Adipose tissue (tissue), 3 donors: ENCODE measurements around the gene CABYR. TPM values are rescaled to one million over a fixed set of nuclear protein-coding genes. Genes with fewer than 3 reads are reported as not detected.
"Not testable (repeated sequence)": the region's sequence is repeated elsewhere in the genome, so short reads cannot be mapped to it uniquely, and the experiment has no call there.

Experiments
- H3K27ac ChIP-seq: one replicate; pipeline ENCODE4 v1.5.1; 2013; ENCODE audit warnings: low read depth, low read length
- WGBS, 3 donors: extraction: QIAGEN DNeasy Blood & Tissue Kit; methylation state at CpG; one replicate each; pipeline ENCODE4 v1.1.7; 2013; 5-methylcytosine and 5-hydroxymethylcytosine counted together
- polyA plus RNA-seq, 3 donors: library from polyadenylated mRNA; stranded (reverse); fragments of 200-250 nt; gene quantifications; one replicate each; pipeline ENCODE4 v1.2.3, GENCODE V29; 2013
- donor health status: healthy with polysubstance abuse.
- donor health status: Bipolar disorder and iron deficiency.
- donor health status: healthy.

CABYR gene
- polyA plus RNA-seq, 3 donors = 0.21 to 1.3 (median 0.90) TPM

DNA sequence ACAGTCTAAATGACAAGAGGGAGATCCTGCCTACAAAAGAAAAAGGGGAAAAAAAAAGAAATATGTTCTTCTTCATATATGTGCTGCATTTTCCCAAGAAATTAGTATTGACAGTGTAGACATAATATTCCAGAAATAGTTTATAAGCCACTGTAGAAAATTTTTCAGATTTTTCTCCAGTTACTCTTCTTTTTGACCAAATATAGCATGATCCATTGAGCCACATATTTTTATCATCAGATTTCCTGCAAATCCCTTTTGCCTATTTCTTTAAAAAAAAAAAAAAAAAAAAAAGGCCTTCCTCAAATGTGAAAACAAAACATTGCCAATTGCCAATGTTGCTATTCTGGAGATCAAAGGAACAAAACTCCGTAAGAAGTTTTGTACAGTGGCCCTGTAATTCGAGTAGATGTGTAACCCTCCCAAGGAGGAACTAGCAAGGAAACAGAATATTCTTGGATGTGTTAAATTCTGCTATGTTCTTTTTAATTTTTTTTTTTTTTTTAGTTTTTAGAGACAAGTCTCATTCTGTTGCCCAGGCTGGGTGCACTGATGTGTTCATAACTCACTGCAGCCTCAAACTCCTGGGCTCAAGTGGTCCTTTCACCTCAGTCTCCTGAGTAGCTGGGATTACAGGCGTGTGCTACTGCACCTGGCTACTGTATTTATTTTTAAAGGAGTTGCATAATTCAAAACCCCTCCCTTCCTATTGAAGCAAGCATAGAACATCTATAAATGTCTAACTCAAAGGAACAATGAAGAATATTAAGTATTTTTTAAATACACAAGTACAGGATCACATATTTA is 12.5 kb upstream of the CABYR start:
- 54 to 57% (median 54%) methylated on average over 3 of the region's 3 CpGs for WGBS, 3 donors
- no peak overlapping the region for H3K27ac ChIP-seq

DNA sequence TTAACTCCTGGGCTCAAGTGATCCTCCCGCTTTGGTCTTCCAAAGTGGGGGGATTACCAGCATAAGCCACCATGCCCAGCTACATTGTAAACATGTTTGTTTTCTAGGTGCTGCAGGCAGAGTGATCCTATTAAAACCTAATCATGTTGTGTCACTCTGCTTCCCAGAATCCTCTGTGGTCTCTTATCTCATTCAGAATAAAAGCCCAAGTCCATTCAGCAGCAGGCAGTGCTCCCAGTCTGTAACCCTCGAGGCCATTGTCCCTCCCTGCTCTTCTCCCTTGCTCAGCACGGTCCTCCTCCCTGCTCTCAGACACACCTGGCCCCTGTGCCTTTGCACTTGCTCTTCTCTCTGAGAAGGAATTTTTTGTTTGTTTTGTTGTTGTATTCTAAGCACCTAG is 11.1 kb upstream of the CABYR start:
- 82 to 93% (median 89%) methylated on average over 3 of the region's 3 CpGs for WGBS, 3 donors
- H3K27ac ChIP-seq = no peak overlapping the region

DNA sequence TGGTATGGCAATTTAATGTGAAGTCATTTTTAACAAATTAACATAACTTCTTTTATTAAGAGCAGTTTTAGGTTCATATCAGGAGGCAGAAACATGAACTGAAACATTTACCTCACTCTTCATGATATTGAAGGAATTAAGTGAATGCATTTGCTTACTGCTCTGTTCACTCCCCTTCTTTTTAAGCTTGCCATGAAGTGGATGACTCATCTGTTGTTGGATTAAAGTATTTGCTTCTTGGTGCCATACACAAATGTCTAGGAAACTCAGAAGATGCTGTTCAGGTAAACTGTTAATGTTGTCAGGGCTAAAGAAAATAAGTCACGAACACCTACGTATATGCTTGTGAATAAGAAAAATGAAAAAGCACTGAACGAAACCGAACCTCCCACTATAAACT is 10.2 kb upstream of the CABYR start:
- WGBS, 3 donors = 98 to 99% (median 99%) methylated on average over 4 of the region's 4 CpGs
- H3K27ac ChIP-seq = no peak overlapping the region

DNA sequence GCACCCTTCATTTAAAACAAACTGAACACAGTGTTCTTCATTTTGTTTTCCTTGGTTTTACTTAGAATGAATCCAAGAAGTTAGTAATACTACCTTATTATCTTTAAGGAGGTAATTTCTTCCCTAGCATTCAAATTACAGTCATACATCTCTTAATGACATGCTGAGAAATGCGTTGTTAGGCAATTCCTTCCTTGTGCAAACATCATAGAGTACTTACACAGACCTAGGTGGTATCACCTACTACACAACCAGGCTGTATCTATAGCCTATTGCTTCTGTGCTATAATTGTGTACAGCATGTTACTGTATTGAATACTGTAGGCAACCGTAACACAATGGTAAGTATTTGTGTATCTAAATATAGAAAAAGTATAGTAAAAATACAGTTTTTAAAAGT is 8.4 kb upstream of the CABYR start:
- WGBS, 3 donors = 63 to 85% (median 67%) methylated on average over 2 of the region's 2 CpGs
- no peak overlapping the region for H3K27ac ChIP-seq

DNA sequence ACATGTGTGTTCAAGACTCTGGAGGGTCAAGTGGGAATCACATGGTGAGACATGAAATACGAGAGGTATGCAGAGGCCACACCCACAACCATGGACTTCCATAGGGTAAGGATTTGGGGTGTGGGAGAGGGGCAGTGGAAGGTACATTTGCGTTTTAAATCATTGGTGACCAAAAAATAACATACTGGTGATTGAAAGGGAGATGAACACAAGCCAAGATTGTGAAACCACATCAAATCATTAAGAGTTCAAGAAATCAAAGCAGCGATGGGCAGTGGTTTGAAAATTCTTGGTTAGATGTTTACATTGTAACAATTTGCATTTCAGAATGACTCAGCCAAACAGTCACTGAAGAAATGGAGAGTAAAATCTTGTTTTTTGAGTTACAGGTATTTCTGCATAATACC is 1.9 kb upstream of the CABYR start:
- H3K27ac ChIP-seq = no peak overlapping the region
- WGBS, 3 donors = 81 to 88% (median 84%) methylated on average over 3 of the region's 3 CpGs

DNA sequence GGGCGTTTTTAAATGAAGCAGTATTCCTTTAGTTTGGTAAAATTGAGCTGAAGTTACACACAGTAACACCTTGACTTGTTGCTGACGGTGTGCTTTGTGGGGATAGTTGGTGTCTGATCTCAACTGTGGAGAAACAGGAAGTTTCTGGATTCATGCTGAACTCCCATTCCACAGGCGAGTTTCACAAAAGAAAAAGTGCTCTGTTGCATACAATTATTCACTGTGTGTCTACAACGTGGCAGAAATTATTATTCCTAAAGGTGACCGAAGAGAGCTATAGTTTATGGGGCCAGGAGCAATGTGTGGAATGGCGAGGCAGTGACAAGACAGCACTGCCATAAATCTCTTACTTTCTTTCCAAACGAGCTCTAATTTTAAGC is 463 bp upstream of the CABYR start:
- no peak overlapping the region for H3K27ac ChIP-seq
- WGBS, 3 donors = 25 to 32% (median 32%) methylated on average over 7 of the region's 7 CpGs

DNA sequence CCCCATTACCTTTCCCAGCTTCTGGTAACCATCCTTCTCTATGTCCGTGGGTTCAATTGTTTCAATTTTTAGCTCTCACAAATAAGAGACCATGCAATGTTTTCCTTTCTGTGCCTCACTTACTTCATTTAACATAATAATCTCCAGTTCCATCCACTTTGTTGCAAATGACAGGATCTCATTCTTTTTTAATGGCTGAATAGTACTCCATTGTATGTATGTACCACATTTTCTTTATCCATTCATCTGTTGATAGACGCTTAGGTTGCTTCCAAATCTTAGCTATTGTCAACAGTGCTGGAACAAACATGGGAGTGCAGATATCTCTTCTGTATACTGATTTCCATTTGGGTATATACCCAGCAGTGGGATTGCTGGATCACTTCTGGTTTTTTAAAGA is 1.8 kb downstream of the CABYR start:
- H3K27ac ChIP-seq = no peak overlapping the region
- whole genome bisulfite sequencing, 3 donors = 91 to 98% (median 97%) methylated on average over 2 of the region's 2 CpGs

DNA sequence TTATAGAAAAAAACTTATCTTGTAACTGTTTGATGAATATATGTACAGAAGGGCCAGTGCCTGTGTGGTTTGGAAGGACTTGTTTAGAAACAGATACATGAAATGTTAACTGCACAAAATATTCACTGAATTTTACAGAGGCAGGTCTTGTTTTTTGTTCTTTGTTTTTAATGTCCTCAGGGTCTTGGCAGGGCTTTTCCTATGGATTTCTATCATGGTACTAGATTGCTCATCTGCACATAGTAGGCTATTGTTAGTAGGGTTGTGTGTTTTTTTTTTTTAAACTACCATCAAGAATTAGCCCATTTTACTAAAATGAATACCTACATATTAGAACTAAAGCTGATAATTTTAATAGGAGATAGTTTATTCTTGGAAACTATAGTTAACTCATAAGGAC is 3.5 kb downstream of the CABYR start:
- H3K27ac ChIP-seq = no peak overlapping the region

DNA sequence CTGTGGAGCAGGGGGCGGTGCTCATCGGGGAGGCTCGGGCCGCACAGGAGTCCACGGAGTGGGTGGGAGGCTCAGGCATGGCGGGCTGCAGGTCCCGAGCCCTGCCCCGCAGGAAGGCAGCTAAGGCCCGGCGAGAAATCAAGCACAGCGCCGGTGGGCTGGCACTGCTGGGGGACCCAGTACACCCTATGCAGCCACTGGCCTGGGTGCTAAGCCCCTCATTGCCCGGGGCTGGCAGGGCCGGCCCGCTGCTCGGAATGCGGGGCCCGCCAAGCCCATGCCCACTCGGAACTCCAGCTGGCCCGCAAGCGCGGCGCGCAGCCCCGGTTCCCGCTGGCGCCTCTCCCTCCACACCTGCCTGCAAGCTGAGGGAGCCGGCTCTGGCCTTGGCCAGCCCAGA is 10.7 kb downstream of the CABYR start:
- H3K27ac ChIP-seq = not testable (repeated sequence)
- 96 to 98% (median 96%) methylated on average over 13 to 28 of the region's 28 CpGs for WGBS, 3 donors

DNA sequence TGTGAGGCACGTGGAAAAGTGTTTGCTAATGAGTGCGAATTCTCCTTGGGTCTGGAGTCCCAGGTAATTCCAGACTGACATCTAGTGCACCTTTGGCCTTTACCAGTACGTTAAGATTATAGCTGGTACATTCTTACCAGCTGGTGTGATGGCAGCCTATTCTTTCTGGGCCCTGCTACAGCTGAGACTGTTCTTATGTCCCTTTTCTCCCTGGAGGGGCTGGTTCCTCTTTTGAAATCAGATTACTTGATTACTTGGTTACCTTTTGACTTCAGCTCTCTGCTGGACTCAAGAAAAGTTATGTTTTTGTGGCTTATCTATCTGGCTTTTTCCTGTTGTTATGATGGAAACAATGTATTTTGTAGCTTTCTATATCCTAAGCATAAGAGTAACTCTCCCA is 14.5 kb downstream of the CABYR start:
- 92 to 96% (median 95%) methylated on average over 3 of the region's 3 CpGs for WGBS, 3 donors
- no peak overlapping the region for H3K27ac ChIP-seq

DNA sequence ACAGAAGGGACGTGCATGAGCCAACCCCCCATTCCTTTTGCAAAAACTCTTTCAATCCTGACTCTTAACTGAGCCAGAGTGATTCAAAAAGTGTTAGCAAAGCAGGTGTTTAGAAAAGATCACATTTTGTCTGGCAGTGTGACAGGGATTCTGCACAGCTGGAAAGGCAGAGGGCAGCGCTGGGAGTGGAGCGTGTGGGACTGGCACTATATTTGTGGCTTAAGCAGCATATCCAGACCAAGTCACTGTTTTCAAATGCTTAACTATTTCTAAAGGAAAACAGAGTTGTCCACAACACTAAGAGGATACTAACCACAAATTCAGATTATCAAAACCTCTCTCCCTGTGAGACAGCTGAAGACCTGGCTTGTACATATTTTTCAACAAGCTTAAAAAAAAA is 19.0 kb downstream of the CABYR start:
- WGBS, 3 donors = 92 to 96% (median 95%) methylated on average over 3 of the region's 3 CpGs

DNA sequence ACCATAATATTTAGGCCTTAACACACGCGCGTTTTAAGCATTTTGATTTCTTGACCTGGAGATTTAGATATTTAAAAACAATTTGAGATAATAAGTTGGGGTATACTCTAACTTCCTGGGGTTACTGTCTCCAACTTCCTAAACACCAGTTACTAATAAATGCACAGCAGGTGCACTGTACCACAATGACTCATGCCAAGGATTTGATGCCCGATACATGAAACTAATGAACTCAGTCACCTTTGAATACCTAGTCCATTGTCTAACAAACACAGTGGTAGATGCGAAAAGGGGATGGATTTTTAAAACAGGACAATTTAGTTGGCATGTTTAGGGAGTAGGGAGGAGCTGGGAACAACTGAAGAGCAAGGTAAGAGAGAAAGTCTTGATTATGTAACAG is 21.2 kb downstream of the CABYR start:
- WGBS, 3 donors = 94 to 96% (median 96%) methylated on average over 5 of the region's 5 CpGs
- no peak overlapping the region for H3K27ac ChIP-seq

More for the DNA sequence above, 19.0 kb downstream of the CABYR start:
- H3K27ac ChIP-seq = no peak overlapping the region

DNA sequence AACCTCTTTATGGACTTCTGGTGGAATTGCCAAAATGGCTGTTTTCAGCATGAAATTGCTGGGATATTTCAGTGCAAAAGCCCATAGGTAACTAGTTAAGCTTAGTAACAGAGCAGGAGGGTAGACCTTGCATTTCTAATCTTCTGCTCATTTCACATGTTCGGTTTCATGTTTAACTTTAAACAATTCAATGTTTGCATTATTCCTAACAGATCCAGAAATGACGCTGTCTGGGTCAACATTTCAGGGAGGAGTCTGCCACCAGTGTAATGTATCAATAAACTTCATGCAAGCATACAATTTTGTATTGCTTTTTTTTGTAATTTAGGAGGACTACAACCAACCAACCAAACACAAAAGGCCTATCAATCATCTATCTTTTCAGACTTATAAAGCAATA is 22.4 kb downstream of the CABYR start:
- H3K27ac ChIP-seq = no peak overlapping the region
- WGBS, 3 donors = 43 to 98% (median 91%) methylated on average over 2 of the region's 2 CpGs

DNA sequence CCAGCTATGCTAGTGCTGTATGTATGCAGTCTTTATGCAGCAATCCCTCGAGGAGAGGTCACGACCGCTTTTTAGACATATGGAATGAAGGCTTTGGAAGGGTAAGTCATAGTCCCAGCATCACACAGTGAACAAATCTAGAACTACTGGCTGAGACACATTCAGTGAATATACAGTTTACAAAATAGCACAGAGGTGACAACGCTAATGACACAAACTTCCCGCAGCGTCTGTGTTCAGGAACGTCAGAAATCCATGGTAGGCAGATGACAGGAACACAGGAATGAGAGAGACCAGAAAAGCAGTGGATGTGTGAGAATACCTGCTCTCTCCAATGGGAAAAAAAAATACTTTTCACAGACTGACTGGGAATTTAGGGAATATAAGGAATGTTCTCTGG is 29.6 kb downstream of the CABYR start:
- H3K27ac ChIP-seq = no peak overlapping the region
- WGBS, 3 donors = 91 to 95% (median 91%) methylated on average over 7 of the region's 7 CpGs

DNA sequence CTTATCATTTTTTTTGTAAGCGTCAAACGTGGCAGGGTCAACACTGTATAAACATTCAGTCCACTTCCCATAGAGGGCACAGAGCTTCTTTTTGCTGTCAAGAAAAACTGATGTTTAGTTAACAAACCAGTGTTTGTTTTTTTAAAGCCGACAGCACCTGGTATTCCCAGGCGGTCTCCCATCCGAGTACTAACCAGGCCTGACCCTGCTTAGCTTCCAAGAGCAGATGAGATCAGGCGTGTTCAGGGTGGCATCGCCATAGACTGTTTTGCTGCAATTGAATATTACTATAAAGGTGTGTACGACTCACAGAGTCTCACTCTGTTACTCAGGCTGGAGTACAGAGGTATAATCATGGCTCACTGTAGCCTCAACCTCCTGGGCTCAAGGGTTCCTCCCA is 31.5 kb downstream of the CABYR start:
- WGBS, 3 donors = 52 to 90% (median 88%) methylated on average over 8 of the region's 8 CpGs
- H3K27ac ChIP-seq = no peak overlapping the region

DNA sequence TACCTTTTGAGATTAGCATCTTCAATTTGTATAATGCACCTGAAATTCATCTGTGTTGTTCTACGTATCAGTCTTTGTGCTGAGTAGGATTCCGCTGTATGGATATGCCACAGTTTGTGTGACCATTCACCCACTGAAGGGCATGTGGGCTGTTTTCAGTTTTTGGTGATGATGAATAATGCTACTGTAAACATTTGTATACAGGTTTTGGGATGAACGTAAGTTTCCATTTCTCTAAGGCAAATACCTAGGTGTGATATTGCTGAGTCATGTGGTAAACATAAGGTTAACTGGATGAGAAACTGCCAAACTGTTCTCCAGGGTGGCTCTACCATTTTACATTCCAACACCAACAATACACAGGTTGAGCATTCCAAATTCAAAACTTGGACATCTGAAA is 35.1 kb downstream of the CABYR start:
- H3K27ac ChIP-seq = no peak overlapping the region
- 87 to 90% (median 88%) methylated on average over 3 of the region's 3 CpGs for WGBS, 3 donors

DNA sequence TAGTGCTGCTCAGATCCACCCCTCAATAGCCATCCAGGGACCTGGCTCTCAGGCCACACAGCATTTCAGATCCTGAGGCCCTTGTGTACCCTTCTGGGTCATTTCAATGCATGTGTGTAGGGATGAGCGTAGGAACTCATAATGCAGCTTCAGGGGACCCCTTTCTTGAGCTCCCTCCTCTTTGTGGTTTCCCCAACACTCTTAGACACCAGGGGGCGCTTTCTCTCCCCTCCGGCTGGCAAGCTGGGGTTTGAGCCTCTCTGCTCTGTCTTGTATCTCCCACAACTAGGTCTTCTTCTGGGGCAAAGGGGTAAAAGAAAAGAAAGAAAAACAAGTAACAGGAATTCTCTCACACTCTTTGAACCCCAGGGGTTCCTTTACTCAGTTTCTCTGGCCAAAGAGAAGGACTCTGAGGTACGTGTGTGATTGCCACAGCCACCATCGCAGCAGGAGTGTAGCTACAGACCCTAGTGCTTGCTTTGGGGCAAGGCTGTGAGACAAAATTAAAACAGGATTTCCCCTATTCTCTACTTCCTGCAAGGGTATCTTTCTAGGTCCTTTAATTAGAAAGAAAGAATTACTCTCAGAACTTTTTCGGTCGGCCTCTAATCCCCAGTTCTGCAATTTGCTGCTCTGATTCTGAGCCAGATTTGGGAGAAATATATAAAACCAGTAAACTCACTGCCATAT is 38.0 kb downstream of the CABYR start:
- H3K27ac ChIP-seq = no peak overlapping the region
- 55 to 76% (median 68%) methylated on average over 7 of the region's 7 CpGs for WGBS, 3 donors

DNA sequence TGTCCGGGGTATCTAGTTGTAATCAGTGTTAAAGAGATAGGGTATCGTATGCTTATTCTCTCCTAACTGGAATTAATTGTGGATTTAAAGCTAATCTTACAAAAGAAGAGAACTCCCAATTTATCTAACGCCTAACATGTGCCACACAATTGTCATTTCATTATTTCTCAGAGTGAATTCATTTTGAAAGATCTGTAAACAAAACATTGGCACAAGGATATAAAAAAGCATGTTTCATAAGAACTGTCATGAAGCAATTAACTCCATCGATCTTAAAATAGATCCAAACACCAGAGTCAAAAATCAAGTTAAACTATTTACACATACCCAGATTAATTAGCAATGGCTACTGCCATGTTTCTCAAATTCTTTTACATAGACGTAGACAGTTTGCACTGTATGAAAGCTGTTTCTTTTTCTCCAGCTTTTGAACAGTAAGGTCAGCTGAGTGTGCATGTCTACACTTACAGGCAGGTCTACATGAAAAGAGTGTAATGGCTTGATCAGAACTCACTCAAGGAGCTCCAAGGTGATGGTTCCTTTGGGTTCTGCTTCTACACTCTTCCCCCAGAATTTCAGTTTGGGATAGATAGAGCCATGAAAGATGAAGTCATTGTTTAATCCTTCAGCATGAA is 38.8 kb downstream of the CABYR start:
- WGBS, 3 donors = 67 to 86% (median 80%) methylated on average over 5 of the region's 5 CpGs
- no peak overlapping the region for H3K27ac ChIP-seq

DNA sequence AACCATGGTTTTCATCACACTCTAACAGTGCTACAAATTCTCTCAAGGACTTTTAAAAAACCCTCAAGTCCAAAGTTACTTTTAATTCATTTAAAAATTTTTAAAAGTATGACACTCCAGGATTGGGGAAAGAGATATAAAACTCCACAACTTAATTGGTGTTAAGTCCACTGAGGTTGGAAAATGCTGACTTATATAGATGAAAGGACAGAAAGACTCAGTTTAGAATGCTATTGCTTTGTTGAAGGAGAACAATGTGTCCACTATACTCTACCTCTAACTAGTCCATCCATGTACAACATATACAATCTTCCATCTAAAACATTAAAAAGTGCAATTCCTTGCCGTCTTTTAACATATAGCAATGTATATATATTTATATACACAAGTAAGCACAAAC is 41.2 kb downstream of the CABYR start:
- WGBS, 3 donors = 89 to 97% (median 93%) methylated on average over 1 of the region's 1 CpG
- no peak overlapping the region for H3K27ac ChIP-seq

DNA sequence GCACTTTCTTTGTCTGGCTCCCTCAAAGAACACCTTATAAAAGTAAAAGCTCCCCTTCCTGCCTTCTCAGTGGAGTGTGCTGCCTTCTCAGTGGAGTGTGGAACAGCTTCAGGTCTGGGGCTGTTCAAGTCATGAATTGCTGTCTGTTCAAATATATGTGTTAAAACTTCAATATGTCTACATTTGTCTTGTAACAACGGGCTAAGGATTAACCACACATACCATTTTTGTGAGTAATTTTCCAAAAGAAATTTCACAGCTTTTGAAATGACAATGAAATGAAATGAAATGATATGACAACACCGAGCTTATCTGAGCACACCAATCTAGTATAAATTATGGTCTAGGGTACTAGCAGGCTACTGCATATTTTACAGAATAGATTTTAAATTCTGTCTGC is 42.9 kb downstream of the CABYR start:
- H3K27ac ChIP-seq = no peak overlapping the region
- 73 to 86% (median 79%) methylated on average over 2 of the region's 2 CpGs for WGBS, 3 donors
